Retinal pigment epithelial cell (primary cell): ENCODE measurements around the gene QRFPR.

ENCODE experiments used
- DNase-seq: peaks from one replicate; pipeline ENCODE4 v3.0.0-alpha.2; 2010; ENCODE audit warnings: low read depth
- H3K4me3 ChIP-seq: 2 replicates; pipeline ENCODE4 v1.5.1; 2011; ENCODE audit warnings: mild to moderate bottlenecking, low read length, control low read depth, moderate library complexity
- TF ChIP-seq, protein P1 (sequence below): conservative IDR thresholded peaks from 2 replicates; pipeline ENCODE4 v1.5.1; 2011; ENCODE audit warnings: low read depth, low read length, control low read depth, inconsistent platforms

Gene QRFPR

DNA sequence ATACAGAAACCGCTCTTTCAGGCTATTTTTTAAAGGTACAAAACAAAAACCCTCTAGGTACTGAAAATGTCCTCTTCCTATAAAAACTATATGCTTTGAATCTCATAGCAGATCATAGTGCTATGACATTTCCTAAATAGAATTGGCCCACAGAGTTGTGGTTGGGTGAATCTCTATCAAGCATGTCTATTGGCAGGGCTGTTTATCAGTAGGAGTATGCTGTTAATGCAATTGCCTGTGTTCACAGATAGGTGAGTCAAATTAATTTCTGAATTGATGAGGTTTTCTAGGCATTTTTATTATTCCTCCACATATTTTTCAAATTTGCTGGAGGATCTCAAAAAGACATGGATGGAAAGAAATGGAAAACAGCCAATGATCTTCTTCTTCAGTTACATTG is 73.9 kb downstream of the QRFPR start:
- TF ChIP-seq, protein P1, sequence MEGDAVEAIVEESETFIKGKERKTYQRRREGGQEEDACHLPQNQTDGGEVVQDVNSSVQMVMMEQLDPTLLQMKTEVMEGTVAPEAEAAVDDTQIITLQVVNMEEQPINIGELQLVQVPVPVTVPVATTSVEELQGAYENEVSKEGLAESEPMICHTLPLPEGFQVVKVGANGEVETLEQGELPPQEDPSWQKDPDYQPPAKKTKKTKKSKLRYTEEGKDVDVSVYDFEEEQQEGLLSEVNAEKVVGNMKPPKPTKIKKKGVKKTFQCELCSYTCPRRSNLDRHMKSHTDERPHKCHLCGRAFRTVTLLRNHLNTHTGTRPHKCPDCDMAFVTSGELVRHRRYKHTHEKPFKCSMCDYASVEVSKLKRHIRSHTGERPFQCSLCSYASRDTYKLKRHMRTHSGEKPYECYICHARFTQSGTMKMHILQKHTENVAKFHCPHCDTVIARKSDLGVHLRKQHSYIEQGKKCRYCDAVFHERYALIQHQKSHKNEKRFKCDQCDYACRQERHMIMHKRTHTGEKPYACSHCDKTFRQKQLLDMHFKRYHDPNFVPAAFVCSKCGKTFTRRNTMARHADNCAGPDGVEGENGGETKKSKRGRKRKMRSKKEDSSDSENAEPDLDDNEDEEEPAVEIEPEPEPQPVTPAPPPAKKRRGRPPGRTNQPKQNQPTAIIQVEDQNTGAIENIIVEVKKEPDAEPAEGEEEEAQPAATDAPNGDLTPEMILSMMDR: no peak
- no peak for DNase-seq
- H3K4me3 ChIP-seq: no peak overlapping the region

DNA sequence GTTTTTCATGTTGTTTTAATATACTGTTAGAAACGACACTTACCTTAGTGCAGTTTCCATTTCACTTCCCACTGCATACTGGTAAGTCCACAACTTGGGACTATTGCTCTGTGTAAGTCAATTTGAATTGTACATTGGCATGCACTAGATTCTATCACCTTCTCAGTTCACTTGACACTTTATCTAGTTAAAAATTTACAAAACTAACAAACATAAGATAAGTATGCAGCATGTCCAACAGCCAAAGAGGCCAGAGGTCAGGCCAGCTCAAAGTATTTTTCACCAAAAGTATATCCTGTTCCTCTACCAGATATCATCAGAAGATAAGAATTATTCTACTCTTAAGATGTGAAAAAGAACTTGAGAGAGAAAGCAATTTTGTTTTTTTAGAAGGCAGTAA is 75.9 kb downstream of the QRFPR start:
- TF ChIP-seq, protein P1: no peak
- no peak for DNase-seq
- no peak overlapping the region for H3K4me3 ChIP-seq

DNA sequence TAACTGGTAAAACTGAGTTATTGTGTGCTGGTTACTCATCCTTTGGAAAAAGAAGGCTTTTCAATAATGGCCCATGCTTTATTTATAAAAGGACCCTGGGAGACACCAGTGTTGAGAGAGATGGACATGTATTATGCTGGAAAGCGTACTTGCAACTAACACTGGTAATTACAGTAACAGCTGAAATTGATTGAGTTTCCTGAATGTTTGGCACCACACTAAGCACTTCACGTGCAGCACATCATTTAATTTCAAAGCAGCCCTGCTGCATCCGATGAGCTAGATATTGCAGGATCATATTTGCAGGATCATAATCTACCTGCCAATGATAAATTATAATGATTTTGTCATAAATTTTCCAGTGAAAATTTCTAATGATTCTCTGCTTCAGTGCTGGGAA is 81.5 kb downstream of the QRFPR start:
- DNase-seq: no peak
- no peak overlapping the region for H3K4me3 ChIP-seq
- TF ChIP-seq, protein P1: no peak

DNA sequence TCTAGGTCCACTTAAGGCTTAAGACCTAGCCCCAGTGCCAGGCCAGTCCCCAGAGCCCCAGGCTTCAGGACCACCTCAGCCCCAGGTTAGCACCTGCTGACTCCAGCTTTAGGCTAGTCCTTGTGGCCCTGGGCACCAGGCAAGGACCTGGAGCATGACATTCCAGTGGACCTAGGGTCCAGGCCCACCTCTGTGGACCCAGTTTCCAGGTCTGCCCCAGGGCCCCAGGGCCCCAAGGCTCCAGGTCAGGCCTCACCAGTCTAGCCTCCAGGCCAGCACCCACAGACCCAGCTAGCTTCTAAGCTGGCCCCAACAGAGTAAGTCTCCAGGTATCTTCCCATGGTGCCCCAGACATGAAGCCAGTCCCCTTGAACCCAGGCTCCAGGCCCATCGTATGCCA is 97.5 kb downstream of the QRFPR start:
- TF ChIP-seq, protein P1: no peak
- DNase-seq: no peak
- no peak overlapping the region for H3K4me3 ChIP-seq

DNA sequence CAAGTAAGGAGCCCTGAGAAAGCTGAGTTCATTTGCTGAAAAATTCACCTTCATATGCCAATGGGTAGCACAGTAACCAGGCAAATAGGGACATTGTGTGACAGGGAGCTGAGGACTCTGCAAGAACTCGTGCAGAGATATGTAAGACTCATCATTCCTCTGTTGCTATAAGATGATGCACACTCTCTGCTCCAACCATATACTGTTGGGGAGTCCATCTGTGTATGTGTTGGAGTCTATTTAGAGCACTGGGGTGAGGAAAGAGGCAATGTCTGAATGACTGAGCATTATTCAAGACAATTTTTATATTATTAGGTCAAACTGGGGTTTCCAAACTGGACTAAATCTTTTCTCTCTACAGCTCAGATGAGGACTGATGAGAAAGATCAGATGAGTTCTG is 100.4 kb downstream of the QRFPR start:
- TF ChIP-seq, protein P1: no peak
- no peak for DNase-seq
- H3K4me3 ChIP-seq: no peak overlapping the region

DNA sequence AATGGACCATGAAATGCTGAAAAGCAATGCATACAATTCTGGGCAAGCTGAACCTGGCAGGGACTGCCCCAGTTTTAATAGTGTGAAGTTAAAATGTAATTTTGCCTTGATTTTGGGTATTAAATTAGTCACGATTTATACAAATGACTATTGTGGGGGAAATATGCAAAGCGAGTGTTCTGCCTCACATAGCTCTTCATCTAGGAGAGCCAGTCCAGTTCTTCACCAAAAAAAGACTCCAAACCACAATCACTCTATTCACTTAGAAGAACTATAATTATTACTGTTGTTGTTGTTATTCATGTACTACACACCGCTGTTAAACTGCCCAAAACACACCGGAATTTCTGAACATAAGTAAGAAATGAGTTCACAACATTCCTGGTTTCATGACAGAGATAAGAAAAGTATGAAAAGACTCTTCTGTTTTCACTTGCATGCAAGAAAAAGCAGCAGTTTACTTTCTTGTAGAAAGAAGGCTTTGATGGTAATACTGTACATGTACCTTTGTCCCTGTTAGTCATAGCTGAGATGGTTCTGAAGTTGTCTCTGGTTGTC is 101.9 kb downstream of the QRFPR start:
- H3K4me3 ChIP-seq: no peak overlapping the region
- TF ChIP-seq, protein P1: no peak
- no peak for DNase-seq
